ENCODE measurements around the gene CHST8.

GRCh38 chr19:33809960-33810359 lies 188.2 kb downstream of the CHST8 start:
- no peak for TF ChIP-seq CTCF (IDR thresholded peaks at IDR 0.05; ENCODE audit: low read depth, low read length, missing input control)
- no peak for TF ChIP-seq MAX (IDR thresholded peaks at IDR 0.05)
- TF ChIP-seq GABPA (IDR thresholded peaks at IDR 0.05 in 1 of 2, conservative IDR thresholded peaks at IDR 0.05 in 1 of 2): no peak
